Ectodermal cell (in vitro differentiated cells): ENCODE data around the gene PIK3R1.

Experiments used
- H3K27ac ChIP-seq: 2 replicates; pipeline ENCODE4 v1.7.0; 2013; ENCODE audit warnings: mild to moderate bottlenecking, low read depth, low read length; ENCODE audit not compliant: insufficient read depth, poor library complexity, severe bottlenecking
- H3K27me3 ChIP-seq: 2 replicates; pipeline ENCODE4 v1.7.0; 2013; ENCODE audit warnings: mild to moderate bottlenecking, low read length; ENCODE audit not compliant: insufficient read depth, control insufficient read depth, poor library complexity, severe bottlenecking
- H3K36me3 ChIP-seq: one replicate; pipeline ENCODE4 v1.7.0; 2013; ENCODE audit warnings: low read length; ENCODE audit not compliant: control insufficient read depth, insufficient read depth
- H3K4me1 ChIP-seq: one replicate; pipeline ENCODE4 v1.7.0; 2013; ENCODE audit warnings: low read length; ENCODE audit not compliant: control insufficient read depth, insufficient read depth
- H3K4me3 ChIP-seq: 2 replicates; pipeline ENCODE4 v1.7.0; 2013; ENCODE audit warnings: low read depth, low read length, control low read depth; ENCODE audit not compliant: insufficient read depth
- H3K9me3 ChIP-seq: 2 replicates; pipeline ENCODE4 v1.7.0; 2013; ENCODE audit warnings: mild to moderate bottlenecking, low read length, moderate library complexity; ENCODE audit not compliant: control insufficient read depth
- WGBS, 2 experiments: methylation state at CpG; one replicate each; pipeline ENCODE4 v1.1.7; 2013; ENCODE audit warnings: missing lambda C conversion rate in 2 of 2; 5-methylcytosine and 5-hydroxymethylcytosine counted together

PIK3R1 gene

GRCh38 chr5:68217047-68217355 is 1.4 kb downstream of the PIK3R1 start:
- H3K9me3 ChIP-seq = no peaks in the 10 kb centered on the region
- peaks cover 3% of the 10 kb centered on the region for H3K4me1 ChIP-seq
- no peaks in the 10 kb centered on the region for H3K36me3 ChIP-seq
- H3K27ac ChIP-seq = no peak overlapping the region
- peaks cover 39% of the 10 kb centered on the region for H3K27me3 ChIP-seq
- WGBS, 2 experiments = 8 to 13% methylated on average over 3 of the region's 3 CpGs
- H3K4me3 ChIP-seq = peak overlapping the region; percentile 81

GRCh38 chr5:68217528-68217927 is 2.0 kb downstream of the PIK3R1 start:
- Histone ChIP-seq H3K4me1 (peaks cover 3% of the 10 kb centered on the region), H3K4me3 (peak overlapping the region; percentile 81), H3K27ac (no peak overlapping the region), H3K27me3 (peaks cover 39% of the 10 kb centered on the region), H3K9me3 (no peaks in the 10 kb centered on the region), H3K36me3 (no peaks in the 10 kb centered on the region)
- WGBS, 2 experiments = 49 to 66% methylated on average over 5 of the region's 5 CpGs

- Histone ChIP-seq H3K27ac (no peak overlapping the region), H3K4me1 (peaks cover 3% of the 10 kb centered on the region), H3K9me3 (no peaks in the 10 kb centered on the region), H3K4me3 (no peak overlapping the region), H3K27me3 (peaks cover 25% of the 10 kb centered on the region), H3K36me3 (no peaks in the 10 kb centered on the region)
- 93 to 94% methylated on average over 2 to 3 of the region's 3 CpGs for WGBS, 2 experiments
Measured at GRCh38 chr5:68219161-68219816, 3.7 kb downstream of the PIK3R1 start.

- no peak overlapping the region for H3K4me3 ChIP-seq
Measured at GRCh38 chr5:68220260-68220659, 4.7 kb downstream of the PIK3R1 start.

GRCh38 chr5:68220914-68221313 is 5.4 kb downstream of the PIK3R1 start:
- Histone ChIP-seq H3K27me3 (peaks cover 21% of the 10 kb centered on the region), H3K9me3 (no peaks in the 10 kb centered on the region), H3K36me3 (no peaks in the 10 kb centered on the region), H3K4me1 (peaks cover 3% of the 10 kb centered on the region), H3K4me3 (no peak overlapping the region), H3K27ac (no peak overlapping the region)
- 88 to 94% methylated on average over 2 of the region's 2 CpGs for WGBS, 2 experiments

More at GRCh38 chr5:68220260-68220659, 4.7 kb downstream of the PIK3R1 start:
- H3K27me3 ChIP-seq = peaks cover 21% of the 10 kb centered on the region
- H3K27ac ChIP-seq = no peak overlapping the region
- no peaks in the 10 kb centered on the region for H3K36me3 ChIP-seq
- H3K4me1 ChIP-seq = peaks cover 3% of the 10 kb centered on the region
- 95 to 96% methylated on average over 7 of the region's 7 CpGs for WGBS, 2 experiments
- no peaks in the 10 kb centered on the region for H3K9me3 ChIP-seq

GRCh38 chr5:68221488-68221887 is 5.9 kb downstream of the PIK3R1 start:
- Histone ChIP-seq H3K36me3 (no peaks in the 10 kb centered on the region), H3K27me3 (peaks cover 21% of the 10 kb centered on the region), H3K4me3 (no peak overlapping the region), H3K9me3 (no peaks in the 10 kb centered on the region), H3K4me1 (peaks cover 3% of the 10 kb centered on the region), H3K27ac (no peak overlapping the region)
- 94 to 100% methylated on average over 1 of the region's 1 CpG for WGBS, 2 experiments

GRCh38 chr5:68222310-68222709 is 6.8 kb downstream of the PIK3R1 start:
- Histone ChIP-seq H3K4me3 (no peak overlapping the region), H3K4me1 (no peaks in the 10 kb centered on the region), H3K36me3 (no peaks in the 10 kb centered on the region), H3K9me3 (no peaks in the 10 kb centered on the region), H3K27me3 (peaks cover 19% of the 10 kb centered on the region), H3K27ac (no peak overlapping the region)
- 92 to 94% methylated on average over 3 of the region's 3 CpGs for WGBS, 2 experiments

- Histone ChIP-seq H3K9me3 (no peaks in the 10 kb centered on the region), H3K4me1 (no peaks in the 10 kb centered on the region), H3K4me3 (no peak overlapping the region), H3K36me3 (no peaks in the 10 kb centered on the region), H3K27ac (no peak overlapping the region), H3K27me3 (peaks cover 13% of the 10 kb centered on the region)
- 96 to 100% methylated on average over 3 to 4 of the region's 4 CpGs for WGBS, 2 experiments
Measured at GRCh38 chr5:68222824-68223354, 7.3 kb downstream of the PIK3R1 start.

- Histone ChIP-seq H3K36me3 (no peaks in the 10 kb centered on the region), H3K27ac (no peak overlapping the region), H3K9me3 (no peaks in the 10 kb centered on the region), H3K4me3 (no peak overlapping the region), H3K27me3 (peaks cover 3% of the 10 kb centered on the region), H3K4me1 (no peaks in the 10 kb centered on the region)
Measured at GRCh38 chr5:68223904-68224303, 8.3 kb downstream of the PIK3R1 start.

GRCh38 chr5:68224509-68225187 is 9.1 kb downstream of the PIK3R1 start:
- Histone ChIP-seq H3K27me3 (no peaks in the 10 kb centered on the region), H3K36me3 (no peaks in the 10 kb centered on the region), H3K4me3 (no peak overlapping the region), H3K9me3 (no peaks in the 10 kb centered on the region), H3K27ac (no peak overlapping the region), H3K4me1 (no peaks in the 10 kb centered on the region)
- 92 to 93% methylated on average over 3 to 4 of the region's 4 CpGs for WGBS, 2 experiments
